ENCODE data around the gene PRL.
A peak's percentile ranks its signal among the peaks of the same experiment; 100 is the strongest.

The PRL gene

GRCh38 chr6:22296936-22297335 lies at the start of gene PRL:
PRL (minus strand) TSS chr6:22297036; CDS start chr6:22296982, 54 bp downstream.
- DNase-seq, result no peak

- no peak for DNase-seq
These were observed 47.0 kb upstream of the PRL start for GRCh38 chr6:22343864-22344263.

- no peak for DNase-seq
These were observed 37.9 kb upstream of the PRL start for GRCh38 chr6:22334778-22335177.

DNA sequence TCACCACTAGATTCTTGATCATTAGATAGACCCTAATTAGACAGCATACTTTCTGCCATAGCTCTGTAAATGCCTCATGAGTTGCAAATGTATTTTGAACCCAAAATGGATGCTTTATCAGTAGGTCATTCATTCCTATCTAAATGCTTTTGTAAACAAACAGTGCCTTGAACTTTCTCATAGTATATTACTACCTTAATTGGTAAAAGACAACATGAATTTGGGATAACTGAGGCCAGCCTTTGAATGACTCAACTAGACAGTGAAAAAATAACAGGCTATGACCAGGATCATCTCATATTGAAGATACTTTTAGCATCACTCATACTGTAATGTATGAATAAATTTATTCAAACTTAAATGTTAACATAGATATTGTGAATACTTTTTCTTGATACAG lies 37.0 kb upstream of the PRL start:
- no peak for DNase-seq

- no peak for DNase-seq
These were observed 35.9 kb upstream of the PRL start for GRCh38 chr6:22332711-22333110.

- DNase-seq, result no peak
These were observed 35.4 kb upstream of the PRL start for GRCh38 chr6:22332216-22332615.

- no peak for DNase-seq
These were observed 34.1 kb upstream of the PRL start for GRCh38 chr6:22330941-22331340.

DNA sequence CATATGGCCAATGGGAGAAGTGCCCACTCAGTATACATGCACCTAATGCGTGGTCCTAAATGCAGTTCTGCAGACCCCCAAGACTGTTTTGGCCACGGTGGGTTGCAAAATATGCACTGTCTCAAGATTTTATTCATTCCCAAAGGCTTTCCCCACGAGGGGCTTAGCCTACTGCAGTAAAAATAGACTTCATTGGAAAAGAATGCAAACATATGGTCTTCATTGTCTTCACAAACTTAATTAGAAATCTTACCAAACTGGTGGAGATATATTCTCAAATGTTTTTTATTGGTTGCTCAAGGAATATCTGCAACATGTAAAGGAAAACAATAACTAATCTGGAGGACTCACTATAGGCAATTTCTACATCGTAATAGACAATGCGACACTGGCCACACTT lies 31.6 kb upstream of the PRL start:
- no peak for DNase-seq

GRCh38 chr6:22327881-22328280 lies 31.0 kb upstream of the PRL start:
- no peak for DNase-seq

- no peak for DNase-seq
These were observed 29.7 kb upstream of the PRL start for GRCh38 chr6:22326500-22326899.

GRCh38 chr6:22325481-22325880 lies 28.6 kb upstream of the PRL start:
- DNase-seq, result no peak

DNA sequence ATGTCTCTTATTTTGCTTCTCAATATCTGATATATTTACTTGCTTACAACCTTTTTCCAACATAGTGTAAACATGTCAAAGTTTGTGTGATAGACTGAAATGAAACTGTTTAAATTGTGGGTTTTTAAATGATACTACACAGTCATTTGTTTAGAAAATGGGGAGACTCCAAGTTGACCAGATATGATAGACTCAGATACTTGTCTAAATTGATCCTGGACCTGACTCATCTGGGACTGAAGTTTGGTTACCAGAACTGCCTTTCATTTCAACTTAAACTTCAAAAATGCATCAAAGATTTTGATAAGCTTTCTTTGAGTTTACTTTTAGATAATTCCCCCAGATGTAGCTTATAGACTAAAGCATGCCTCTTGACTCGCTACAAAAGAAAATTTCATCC lies 27.0 kb upstream of the PRL start:
- DNase-seq, result no peak

DNA sequence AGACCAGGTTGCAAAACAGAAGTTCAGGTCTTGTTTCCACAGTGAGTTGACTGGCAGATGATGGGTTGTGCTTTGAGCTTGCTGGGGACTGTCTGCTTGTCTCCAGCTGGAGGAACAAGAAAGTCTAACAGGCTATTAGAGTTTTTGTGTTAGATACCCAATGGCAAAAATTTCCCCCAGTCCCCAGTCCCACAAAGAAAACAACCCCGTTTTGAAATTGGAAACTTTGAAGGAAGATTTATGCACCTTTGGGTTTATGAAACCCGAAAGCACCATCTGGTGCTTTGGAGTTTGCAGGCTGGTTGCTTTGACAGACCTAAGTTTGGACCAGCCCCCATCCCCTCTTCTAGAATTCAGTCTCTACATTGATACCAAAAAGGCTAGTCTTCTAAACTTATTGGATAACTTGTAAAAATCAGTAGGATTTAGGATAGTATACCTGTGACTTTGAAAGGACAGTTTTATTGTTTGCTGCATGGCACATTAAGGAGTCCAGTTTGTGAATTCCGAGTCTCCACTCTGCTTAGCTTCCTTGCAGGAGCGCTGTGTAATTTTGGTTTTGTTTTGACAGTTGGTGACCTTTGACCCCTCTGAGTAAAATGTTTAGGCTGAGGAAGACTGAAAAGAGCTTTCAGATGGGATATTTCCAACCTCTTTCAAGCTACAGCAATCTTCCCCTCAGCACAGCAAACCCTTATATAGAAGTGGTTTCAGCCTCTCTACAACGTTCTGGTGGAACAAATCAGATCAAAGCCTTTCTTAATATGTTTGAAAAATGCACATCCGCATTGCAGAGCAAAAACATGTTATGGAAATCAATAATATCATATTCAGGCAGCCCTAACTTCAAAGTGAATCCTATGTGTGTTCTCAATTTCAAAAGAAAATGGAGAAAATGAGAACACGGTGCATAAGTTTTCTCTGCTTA lies 25.5 kb upstream of the PRL start:
- no peak for DNase-seq

GRCh38 chr6:22320750-22321149 lies 23.9 kb upstream of the PRL start:
- no peak for DNase-seq

DNA sequence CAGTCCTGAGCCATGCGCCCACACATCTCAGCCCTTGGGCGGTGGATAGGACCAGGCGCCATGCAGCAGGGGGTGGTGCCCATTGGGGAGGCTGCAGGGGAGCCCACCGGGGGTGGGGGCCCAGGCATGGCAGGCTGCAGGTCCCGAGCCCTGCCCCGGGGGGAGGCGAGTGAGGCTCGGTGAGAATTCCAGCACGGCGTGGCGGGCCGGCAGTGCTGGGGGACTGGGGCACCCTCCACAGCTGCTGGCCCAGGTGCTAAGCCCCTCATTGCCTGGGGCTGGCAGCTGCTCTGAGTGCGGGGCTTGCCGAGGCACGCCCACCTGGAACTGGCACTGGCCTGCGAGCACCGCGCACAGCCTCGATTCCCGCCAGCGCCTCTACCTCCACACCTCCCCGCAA lies 21.6 kb upstream of the PRL start:
- DNase-seq, result no peak

- DNase-seq, result peak; percentile 1
These were observed 17.0 kb upstream of the PRL start for GRCh38 chr6:22313796-22314195.

- no peak for DNase-seq
These were observed 12.1 kb upstream of the PRL start for GRCh38 chr6:22308939-22309338.

DNA sequence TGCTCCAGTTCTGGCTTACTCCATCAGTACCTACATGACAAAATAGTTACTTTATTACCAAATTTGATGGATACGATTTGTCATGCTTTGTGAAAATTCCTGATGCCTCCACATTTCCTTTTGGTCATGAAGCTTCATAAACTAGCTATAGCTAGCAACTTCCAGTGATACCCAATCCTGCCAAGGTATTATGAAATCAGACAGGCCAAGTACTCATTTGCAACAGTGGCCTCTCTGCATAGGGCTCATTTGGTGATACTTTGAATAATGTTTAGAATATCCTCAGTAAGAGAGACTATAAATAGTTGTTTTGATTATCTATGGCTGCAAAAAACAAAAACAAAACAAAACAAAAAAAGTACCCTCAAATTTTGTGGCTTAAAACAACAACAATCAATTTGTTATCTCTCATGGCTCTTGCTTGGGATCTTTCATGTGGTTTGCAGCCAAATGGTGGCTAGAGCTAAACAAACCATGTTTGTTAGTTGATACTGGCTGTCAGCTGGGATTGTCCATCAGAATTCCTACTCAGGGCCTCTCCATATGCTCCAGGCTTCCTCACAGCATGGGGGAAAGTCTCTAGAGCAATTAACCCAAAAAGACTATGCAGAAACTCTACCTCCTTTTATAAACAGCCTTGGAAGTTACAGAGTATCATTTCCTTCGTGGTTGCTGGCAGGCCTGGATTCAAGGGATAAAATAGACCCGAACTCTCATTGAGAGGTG lies 10.1 kb upstream of the PRL start:
- no peak for DNase-seq

GRCh38 chr6:22302838-22303237 lies 6.0 kb upstream of the PRL start:
- DNase-seq, result peak; percentile 45

- no peak for DNase-seq
These were observed 3.6 kb upstream of the PRL start for GRCh38 chr6:22300273-22300998.

GRCh38 chr6:22298475-22298890 lies 1.6 kb upstream of the PRL start:
- no peak for DNase-seq

GRCh38 chr6:22296067-22296466 lies 769 bp downstream of the PRL start:
- DNase-seq, result no peak

DNA sequence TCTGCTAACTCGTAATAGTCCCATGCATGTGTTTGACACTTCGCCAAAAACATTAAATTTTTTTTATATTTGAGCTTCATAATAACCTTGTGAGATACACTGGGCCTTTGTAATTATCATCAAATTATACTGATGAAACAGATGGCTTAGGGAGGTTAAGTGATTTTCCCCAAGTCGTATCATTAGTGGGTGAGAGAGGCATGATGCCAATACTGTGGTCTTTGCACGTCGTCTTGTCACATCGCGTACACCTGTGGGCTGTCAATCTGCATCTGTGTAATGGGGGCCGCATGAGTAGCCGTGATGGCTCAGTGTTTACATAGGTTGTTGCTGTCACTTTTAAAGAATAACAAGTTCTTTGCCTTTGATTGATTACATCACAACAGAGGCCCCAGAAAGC lies 1.7 kb downstream of the PRL start:
- DNase-seq, result no peak

DNA sequence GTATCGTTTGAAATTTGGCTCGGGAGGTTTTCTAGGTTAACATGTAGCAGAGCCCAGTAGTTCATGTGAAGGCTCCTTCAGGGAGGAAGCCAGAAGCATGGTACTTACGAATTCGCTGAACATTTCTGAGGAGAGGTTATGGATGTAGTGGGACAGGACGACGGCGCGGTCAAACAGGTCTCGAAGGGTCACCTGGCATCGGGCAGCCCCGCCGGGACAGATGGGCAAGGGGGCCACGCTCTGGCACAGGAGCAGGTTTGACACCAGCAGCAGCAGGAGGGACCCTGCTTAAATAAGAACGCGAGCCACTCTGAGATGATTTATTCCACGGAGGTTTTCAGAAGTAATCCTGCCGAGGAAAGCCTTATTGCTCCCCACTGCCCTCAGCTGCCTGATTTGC lies 2.5 kb downstream of the PRL start:
- DNase-seq, result no peak

All from inflammatory macrophage treated with lipopolysaccharide for 4 hours (primary cell).